Mucosa of stomach (tissue), 1 donor: Measurements from ENCODE around the gene TAF8.

Source experiments
- H3K27me3 ChIP-seq: one replicate; pipeline ENCODE4 v1.7.0; 2013; ENCODE audit warnings: mild to moderate bottlenecking, low read length; ENCODE audit not compliant: control insufficient read depth, insufficient read depth
- H3K36me3 ChIP-seq: one replicate; pipeline ENCODE4 v1.7.0; 2013; ENCODE audit warnings: low read length; ENCODE audit not compliant: control insufficient read depth, insufficient read depth
- H3K4me1 ChIP-seq: one replicate; pipeline ENCODE4 v1.7.0; 2013; ENCODE audit warnings: mild to moderate bottlenecking, low read length; ENCODE audit not compliant: control insufficient read depth, insufficient read depth
- H3K4me3 ChIP-seq: one replicate; pipeline ENCODE4 v1.7.0; 2013; ENCODE audit warnings: low read length
- H3K9ac ChIP-seq: one replicate; pipeline ENCODE4 v1.7.0; 2013; ENCODE audit warnings: mild to moderate bottlenecking, low read length, moderate library complexity
- H3K9me3 ChIP-seq: one replicate; pipeline ENCODE4 v1.7.0; 2013; ENCODE audit warnings: mild to moderate bottlenecking, low read length, moderate library complexity; ENCODE audit not compliant: control insufficient read depth
- donor health status: Pancreatic carcinoma.

The TAF8 gene

DNA sequence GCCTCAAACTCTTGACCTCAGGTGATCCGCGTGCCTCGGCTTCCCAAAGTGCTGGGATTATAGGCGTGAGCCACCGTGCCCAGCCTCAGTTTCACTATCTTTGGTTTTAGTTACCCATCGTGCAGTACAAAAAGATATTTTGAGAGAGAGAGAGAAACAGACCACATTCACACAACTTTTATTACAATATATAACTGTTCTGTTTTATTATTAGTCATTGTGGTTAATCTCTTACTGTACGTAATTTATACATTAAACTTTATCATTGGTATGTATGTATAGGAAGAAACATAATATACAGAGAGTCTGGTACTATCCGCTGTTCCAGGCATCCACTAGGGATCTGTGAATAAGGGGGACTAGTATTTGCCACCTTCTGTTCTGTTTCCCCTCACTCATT lies 29.4 kb upstream of the TAF8 start:
- H3K4me3 ChIP-seq, result no peak overlapping the region
- no peaks in the 10 kb centered on the region for H3K36me3 ChIP-seq
- H3K9me3 ChIP-seq, result no peaks in the 10 kb centered on the region
- H3K27me3 ChIP-seq, result no peaks in the 10 kb centered on the region
- H3K4me1 ChIP-seq, result no peaks in the 10 kb centered on the region
- H3K9ac ChIP-seq, result no peak overlapping the region

DNA sequence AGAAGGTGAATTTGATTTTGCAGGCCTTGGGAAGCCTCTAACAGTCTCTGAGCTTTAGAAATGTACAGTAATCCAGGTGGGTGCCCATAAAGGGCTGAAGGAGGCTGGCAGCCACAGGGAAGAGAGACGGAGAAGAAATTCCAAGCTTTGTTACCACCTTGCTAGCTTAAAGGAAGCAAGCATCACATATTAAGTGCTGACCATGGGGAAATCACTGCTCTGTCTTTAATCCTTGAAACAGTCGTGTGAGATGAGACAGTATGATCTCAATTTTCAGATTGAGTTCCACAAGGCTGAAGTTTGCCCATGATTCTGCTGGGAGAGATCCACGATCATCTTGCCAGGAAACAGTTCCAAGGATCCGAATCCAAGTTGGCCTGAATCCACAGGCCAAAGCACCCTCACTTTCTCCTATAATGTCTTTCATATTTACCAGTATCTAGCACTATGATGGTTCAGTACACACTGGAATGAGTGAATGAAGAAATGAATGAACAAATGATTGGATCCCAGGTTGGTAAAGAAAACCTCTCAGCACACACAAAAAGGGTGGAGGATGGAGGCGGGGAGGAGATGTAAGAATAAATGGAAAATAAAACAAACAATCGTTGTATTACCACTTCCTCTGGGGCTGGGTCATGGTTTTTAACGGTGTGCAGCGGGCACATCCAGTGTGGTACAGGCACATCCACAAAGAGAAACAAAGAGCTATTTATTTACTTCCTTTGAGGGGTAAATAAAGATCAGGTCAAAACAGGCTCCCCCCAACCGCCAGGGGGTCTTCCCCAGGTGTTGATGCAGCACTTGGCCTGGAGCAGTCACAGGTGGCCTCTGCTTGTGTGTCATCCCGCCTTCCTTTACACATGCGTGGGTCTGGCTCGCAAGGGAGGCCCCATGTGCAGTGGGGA lies 28.2 kb upstream of the TAF8 start:
- H3K36me3 ChIP-seq, result no peaks in the 10 kb centered on the region
- no peaks in the 10 kb centered on the region for H3K27me3 ChIP-seq
- H3K4me1 ChIP-seq, result no peaks in the 10 kb centered on the region
- H3K4me3 ChIP-seq, result no peak overlapping the region
- H3K9me3 ChIP-seq, result no peaks in the 10 kb centered on the region
- H3K9ac ChIP-seq, result no peak overlapping the region

DNA sequence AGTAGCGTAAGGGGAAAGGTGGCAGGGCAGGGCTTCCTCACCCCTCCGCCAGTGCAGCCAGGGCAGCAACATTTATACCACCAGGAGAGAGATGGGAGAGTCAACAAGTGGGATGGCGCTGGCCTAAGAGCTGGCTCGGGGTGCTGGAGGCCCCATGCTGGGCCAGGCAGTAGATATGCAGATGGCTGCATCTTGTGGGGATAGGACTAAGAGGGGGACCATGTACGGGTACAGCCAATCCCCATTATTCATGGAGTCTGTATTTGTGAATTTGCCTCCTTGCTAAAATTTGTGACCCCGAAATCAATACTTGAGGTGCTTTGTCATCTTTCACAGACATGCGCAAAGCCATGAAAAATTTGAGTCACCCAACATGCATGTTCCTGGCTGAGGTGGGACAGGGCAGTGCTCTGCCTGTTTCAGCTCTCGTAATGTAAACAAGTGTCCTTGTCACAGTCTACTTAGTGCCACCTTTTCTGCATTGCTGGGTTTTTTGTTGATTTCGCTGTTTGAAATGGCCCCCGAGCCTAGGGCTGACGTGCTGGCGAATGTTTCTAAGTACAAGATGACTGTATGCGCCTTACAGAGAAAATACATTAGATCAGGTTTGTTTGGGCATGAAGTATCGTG lies 27.5 kb upstream of the TAF8 start:
- Histone ChIP-seq H3K9ac (no peak overlapping the region), H3K36me3 (no peaks in the 10 kb centered on the region), H3K27me3 (no peaks in the 10 kb centered on the region), H3K9me3 (no peaks in the 10 kb centered on the region), H3K4me1 (no peaks in the 10 kb centered on the region), H3K4me3 (no peak overlapping the region)

GRCh38 chr6:42025066-42025844 lies 25.1 kb upstream of the TAF8 start:
- H3K9ac ChIP-seq, result no peak overlapping the region
- no peaks in the 10 kb centered on the region for H3K36me3 ChIP-seq
- H3K9me3 ChIP-seq, result no peaks in the 10 kb centered on the region
- peaks cover 7% of the 10 kb centered on the region for H3K4me1 ChIP-seq
- no peaks in the 10 kb centered on the region for H3K27me3 ChIP-seq
- no peak overlapping the region for H3K4me3 ChIP-seq

DNA sequence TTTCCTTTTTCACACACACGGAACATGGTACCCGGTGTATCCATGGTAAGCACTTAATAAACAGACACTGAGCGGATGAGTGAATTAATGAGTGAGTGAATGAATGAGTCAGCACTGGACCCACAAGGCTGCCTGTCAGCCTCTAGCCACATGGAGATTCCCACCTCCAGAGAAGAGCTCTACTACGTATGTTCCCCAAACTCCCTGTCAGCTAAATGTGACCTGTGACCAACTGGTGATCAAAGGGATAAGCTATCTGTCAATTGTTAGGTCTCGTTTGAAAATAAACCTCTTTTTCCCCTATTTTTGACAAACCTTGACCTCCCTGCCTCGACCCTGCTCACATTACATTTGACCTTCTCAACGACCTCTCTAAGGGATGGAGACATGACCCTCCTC lies 24.5 kb upstream of the TAF8 start:
- Histone ChIP-seq H3K9me3 (no peaks in the 10 kb centered on the region), H3K27me3 (no peaks in the 10 kb centered on the region), H3K4me3 (no peak overlapping the region), H3K36me3 (no peaks in the 10 kb centered on the region), H3K9ac (no peak overlapping the region), H3K4me1 (peaks cover 12% of the 10 kb centered on the region)

DNA sequence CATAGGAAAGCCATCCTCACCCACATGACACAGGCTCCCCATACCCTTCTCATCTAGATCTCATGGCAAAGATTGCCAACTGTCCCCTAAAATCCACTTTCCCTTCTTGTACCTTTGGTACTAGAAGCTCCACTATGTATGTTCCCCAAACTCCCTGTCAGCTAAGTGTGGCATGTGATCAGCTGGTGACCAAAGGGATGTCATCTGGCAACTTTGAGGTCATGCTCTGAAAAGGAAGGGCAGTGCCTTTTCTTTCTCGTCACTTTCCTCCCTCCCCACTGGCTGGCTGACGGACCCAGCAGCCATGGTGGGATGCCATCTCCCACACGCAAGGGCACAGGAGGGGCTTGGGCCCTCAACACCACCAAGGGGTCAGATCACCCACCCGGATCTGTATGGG lies 23.8 kb upstream of the TAF8 start:
- Histone ChIP-seq H3K4me3 (no peak overlapping the region), H3K9me3 (no peaks in the 10 kb centered on the region), H3K36me3 (no peaks in the 10 kb centered on the region), H3K27me3 (no peaks in the 10 kb centered on the region), H3K4me1 (peaks cover 17% of the 10 kb centered on the region), H3K9ac (no peak overlapping the region)

DNA sequence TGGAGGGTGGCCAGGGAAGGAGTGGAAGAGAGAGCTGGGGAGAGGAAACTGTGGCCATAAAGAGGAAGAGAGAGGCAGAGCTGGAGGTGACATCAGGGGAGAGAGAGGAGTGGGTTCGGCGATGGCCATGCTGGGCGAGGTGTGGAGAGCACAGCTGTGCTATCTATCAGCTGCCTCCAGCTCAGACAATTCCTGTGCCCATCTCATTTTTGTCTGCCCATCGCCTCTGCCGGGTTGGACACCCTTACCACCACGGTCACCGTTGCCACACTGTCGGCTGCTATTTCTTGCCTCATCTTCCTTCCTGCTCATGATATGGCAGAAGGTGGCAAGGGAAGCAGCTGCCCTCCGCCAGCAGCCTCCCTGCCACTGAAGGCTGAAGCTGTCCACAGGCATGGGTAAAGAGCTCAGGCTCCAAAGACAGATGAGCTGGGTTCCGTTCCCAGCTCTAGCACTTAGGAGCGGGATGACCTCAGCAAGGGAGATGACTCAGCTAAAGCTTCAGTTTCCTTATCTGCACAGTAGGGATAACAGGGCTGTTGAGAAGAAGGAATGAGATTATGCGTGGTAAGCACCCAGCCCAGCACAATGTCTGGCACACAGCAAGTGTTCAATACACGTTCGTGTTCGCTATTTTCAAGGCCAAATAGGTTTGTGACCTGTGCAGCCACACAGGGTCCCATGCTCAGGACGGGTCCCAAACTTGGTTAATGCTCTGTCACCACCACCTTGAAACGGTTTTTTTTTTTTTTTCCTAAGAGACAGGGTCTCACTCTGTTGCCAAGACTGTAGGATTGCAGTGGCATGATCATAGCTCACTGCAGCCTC lies 21.9 kb upstream of the TAF8 start:
- peaks cover 17% of the 10 kb centered on the region for H3K4me1 ChIP-seq
- no peaks in the 10 kb centered on the region for H3K36me3 ChIP-seq
- no peak overlapping the region for H3K4me3 ChIP-seq
- H3K9me3 ChIP-seq, result no peaks in the 10 kb centered on the region
- no peaks in the 10 kb centered on the region for H3K27me3 ChIP-seq
- no peak overlapping the region for H3K9ac ChIP-seq

- H3K9ac ChIP-seq, result no peak overlapping the region
- H3K4me3 ChIP-seq, result no peak overlapping the region
- H3K4me1 ChIP-seq, result peaks cover 17% of the 10 kb centered on the region
- H3K36me3 ChIP-seq, result no peaks in the 10 kb centered on the region
- no peaks in the 10 kb centered on the region for H3K27me3 ChIP-seq
- no peaks in the 10 kb centered on the region for H3K9me3 ChIP-seq
These were observed 21.1 kb upstream of the TAF8 start for GRCh38 chr6:42029062-42029685.

- H3K9me3 ChIP-seq, result no peaks in the 10 kb centered on the region
- H3K9ac ChIP-seq, result no peak overlapping the region
- H3K27me3 ChIP-seq, result no peaks in the 10 kb centered on the region
- H3K4me1 ChIP-seq, result peaks cover 17% of the 10 kb centered on the region
- no peaks in the 10 kb centered on the region for H3K36me3 ChIP-seq
- no peak overlapping the region for H3K4me3 ChIP-seq
These were observed 20.4 kb upstream of the TAF8 start for GRCh38 chr6:42029881-42030280.

DNA sequence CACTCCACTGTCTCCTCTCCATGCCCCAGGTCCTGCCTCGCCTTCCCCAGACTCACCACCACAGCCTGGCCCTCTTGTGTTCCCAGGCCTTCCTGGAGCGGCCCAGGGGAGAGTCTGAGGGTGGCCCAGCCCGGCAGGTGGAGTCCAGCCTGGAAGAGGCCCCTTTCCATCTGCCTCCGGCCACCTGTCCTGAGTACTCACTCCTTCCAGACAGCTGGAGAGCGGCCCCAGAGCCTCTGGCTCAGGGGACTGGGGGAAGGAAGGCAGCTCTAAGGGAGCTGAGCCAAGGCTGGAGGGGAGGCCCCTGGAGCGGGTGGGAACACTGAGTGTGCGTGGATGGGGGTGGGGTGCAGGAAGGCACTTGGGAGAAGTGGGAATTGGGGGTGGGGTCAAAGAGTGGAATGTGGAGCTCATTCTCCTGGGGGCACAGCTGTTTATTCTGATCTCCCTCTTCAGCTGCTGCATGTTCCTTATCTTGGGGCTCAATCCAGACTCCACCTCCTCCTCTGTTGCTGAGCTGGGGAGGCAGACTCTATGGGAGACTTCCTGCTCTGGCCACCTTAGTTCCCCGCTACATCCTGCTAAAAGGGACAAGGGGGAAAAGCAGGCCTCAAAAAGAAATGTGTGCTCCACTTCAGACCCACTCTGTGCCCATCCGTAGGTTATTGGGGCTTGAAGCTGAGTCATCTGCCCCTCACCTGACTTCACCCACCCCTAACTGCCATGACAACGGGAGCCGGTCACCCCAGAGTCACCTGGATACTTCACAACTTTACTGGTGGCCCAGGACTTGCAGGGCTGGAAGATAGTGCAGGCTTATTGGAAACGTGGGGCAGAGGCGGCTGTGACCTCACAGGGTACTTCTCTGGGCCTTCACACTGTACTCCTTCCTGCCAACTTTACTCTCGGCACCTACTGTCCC lies 19.5 kb upstream of the TAF8 start:
- H3K4me3 ChIP-seq, result no peak overlapping the region
- H3K9ac ChIP-seq, result peak overlapping the region; percentile 11
- H3K9me3 ChIP-seq, result no peaks in the 10 kb centered on the region
- H3K27me3 ChIP-seq, result no peaks in the 10 kb centered on the region
- H3K36me3 ChIP-seq, result no peaks in the 10 kb centered on the region
- peaks cover 17% of the 10 kb centered on the region for H3K4me1 ChIP-seq
